Coronary artery (tissue), 2 donors: ENCODE data around the gene GYG2.
"Not testable (repeated sequence)": the region's sequence is repeated elsewhere in the genome, so short reads cannot be mapped to it uniquely, and the experiment has no call there.

ENCODE experiments used
- DNase-seq: peaks from one replicate; pipeline ENCODE4 v3.0.0-alpha.2; 2017; ENCODE audit warnings: low spot score
- H3K27ac ChIP-seq, 2 donors: fragments of 200-600 bp; sonication (generic); one replicate each; pipeline ENCODE4 v1.5.1; 2016 to 2019
- H3K4me3 ChIP-seq: fragments of 200-600 bp; sonication (generic); 2 replicates; pipeline ENCODE4 v1.5.1; 2016; ENCODE audit warnings: mild to moderate bottlenecking, moderate library complexity
- TF ChIP-seq, protein P1 (sequence below): fragments of 200-600 bp; sonication (generic); IDR thresholded peaks from one replicate; pipeline ENCODE4 v1.5.1; 2019; ENCODE audit warnings: antibody characterized with exemption

Gene GYG2

DNA sequence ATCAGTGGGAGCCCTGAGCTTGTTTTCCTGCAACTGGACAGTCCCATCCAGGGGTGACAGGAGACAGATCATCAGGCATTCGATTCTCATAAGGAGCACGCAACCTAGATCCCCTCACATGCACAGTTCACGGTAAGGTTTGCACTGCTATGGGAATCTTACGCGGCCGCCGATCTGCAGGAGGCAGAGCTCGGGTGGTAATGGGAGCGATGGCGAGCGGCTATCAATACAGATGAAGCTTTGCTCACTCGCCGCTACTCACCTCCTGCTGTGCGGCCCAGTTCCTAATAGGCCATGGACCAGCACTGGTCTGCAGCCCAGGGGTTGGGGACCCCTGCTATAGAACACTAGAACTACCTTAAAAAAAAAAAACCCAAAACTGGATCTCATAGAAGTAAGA is 55.0 kb downstream of the GYG2 start:
- TF ChIP-seq, protein P1, sequence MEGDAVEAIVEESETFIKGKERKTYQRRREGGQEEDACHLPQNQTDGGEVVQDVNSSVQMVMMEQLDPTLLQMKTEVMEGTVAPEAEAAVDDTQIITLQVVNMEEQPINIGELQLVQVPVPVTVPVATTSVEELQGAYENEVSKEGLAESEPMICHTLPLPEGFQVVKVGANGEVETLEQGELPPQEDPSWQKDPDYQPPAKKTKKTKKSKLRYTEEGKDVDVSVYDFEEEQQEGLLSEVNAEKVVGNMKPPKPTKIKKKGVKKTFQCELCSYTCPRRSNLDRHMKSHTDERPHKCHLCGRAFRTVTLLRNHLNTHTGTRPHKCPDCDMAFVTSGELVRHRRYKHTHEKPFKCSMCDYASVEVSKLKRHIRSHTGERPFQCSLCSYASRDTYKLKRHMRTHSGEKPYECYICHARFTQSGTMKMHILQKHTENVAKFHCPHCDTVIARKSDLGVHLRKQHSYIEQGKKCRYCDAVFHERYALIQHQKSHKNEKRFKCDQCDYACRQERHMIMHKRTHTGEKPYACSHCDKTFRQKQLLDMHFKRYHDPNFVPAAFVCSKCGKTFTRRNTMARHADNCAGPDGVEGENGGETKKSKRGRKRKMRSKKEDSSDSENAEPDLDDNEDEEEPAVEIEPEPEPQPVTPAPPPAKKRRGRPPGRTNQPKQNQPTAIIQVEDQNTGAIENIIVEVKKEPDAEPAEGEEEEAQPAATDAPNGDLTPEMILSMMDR: no peak
- Histone ChIP-seq H3K4me3 (no peak overlapping the region), H3K27ac (no peak overlapping the region)
- DNase-seq: no peak

DNA sequence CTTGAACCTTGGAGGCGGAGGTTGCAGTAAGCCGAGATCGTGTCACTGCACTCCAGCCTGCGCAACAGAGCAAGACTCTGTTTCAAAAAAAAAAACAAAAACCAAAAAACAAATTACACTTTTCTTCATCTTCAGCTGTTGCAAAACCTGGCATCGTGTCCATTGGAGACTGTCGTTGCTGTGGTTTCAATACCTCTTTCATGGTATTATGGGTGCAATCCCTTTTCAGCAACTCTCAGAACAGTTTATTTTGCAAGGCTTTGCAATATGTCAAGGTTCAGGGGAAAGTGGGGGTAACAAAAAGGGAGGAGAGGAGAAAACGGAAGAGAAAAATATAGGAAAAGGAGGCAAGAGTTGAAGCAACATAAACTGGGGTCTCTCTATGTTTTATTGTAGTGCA is 59.6 kb downstream of the GYG2 start:
- Histone ChIP-seq H3K4me3 (no peak overlapping the region), H3K27ac (no peak overlapping the region)
- DNase-seq: no peak
- TF ChIP-seq, protein P1: no peak

DNA sequence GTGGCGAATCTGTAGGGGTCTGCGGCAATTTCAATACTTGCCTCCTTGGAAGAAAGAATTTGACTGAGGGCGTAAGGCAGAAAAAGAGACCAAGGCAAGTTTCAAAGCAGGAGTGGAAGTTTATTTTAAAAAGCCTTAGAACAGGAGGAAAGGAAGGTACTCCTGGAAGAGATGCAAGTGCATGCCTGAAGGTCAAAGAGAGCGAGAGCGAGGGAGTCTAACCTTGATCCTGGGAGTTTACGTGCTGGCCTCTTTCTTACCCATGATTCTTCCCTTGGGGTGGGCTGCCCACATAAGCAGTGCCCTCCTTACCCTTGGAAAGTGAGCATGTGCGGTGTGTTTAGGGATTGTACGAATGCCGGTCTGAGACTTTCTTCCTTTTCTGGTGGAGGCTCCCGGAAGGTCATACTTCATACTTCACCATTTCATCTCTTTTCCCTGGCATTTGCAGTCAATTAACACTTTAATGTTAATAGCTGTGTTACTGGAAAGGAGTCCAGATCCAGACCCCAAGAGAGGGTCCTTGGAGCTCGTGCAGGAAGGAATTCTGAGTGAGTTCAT is 60.4 kb downstream of the GYG2 start:
- no peak for DNase-seq
- TF ChIP-seq, protein P1: no peak
- H3K27ac ChIP-seq: no peak overlapping the region
- H3K4me3 ChIP-seq: peak overlapping the region; percentile 63

DNA sequence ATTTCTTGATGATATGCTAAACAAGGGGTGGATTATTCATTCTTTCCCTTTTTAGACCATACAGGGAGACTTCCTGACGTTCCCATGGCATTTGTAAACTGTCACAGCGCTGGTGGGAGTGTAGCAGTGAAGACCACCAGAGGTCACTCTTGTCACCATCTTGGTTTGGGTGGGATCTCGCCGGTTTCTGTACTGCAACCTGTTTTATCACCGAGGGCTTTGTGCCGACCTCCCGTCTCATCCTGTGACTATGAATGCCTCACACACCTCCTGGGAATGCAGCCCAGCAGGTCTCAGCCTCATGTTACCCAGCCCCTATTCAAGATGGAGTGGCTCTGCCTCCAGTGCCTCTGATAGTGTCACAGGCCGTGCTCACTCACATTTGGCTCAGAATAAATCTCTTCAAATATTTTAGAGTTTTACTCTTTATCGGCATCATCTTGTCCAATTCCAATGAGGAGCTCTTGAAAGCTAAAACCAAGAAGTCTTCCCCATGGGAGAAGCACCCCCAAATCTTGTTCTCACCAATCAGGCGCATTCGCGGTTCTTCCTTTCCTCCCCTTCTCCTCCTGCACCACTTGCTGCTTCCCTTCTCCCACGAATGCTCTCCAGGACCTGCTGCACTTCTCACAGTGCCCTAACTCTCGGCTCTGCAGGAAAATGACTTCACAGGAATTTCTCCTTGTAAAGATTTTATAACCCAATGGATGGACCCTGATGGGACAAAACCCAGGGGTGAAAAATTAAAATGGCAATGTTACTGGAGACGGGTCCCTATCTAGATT is 61.2 kb downstream of the GYG2 start:
- not testable (repeated sequence) for H3K27ac ChIP-seq, DNase-seq
- H3K4me3 ChIP-seq: peak overlapping the region; percentile 63

DNA sequence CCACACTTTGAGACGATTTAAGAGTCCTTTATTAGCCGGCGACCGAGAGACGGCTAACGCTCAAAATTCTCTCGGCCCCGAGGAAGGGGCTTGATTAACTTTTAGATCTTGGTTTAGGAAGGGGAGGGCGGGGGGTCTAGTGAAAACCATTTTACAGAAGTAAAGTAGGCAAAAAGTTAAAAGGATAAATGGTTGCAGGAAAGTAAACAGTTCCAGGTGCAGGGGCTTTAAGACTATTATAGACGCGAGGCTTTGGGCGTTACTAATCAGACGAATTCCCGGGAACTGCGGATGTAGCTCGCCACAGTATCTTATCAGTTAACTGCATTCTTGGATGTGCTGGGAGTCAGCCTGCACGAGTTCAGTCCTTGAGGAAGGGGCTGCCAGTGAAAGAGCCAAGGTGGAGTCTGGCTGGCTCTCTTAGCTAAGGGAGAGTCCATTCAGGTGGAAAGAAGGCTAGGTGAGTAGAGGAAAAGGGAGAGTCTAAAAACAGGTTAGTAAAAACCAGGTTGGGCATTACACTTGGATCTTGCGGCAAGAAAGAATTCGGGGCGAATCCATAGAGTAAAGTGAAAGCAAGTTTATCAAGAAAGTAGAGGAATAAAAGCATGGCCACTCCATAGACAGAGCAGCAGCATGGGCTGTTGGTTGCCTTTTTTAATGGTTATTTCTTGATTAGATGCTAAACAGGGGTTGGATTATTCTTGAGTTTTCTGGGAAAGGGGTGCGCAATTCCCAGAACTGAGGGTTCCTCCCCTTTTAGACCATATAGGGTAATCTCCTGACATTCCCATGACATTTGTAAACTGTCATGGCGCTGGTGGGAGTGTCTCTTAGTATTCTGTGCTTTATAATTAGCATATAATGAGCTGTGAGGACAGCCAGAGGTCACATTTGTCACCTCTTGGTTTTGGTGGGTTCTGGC is 62.1 kb downstream of the GYG2 start:
- not testable (repeated sequence) for DNase-seq, H3K27ac ChIP-seq
- peak overlapping the region; percentile 63 for H3K4me3 ChIP-seq

DNA sequence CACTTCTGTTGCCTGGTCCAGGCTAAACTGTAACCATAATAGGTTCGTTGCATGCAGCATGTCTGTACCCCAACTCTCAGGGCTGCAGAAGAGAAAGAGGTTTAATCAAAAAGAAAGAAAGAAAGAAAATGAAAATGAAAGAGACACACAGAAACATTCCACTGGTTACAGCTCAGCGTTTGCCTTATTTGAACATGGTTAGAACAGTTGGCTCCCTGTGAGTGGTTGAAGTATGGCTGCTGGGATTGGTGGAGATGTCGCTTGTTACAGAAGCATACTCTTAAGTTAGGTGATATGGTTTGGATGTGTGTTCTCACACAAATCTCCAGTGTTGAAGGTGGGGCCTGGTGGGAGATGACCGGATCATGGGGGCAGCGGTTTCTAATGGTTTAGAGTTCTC is 64.1 kb downstream of the GYG2 start:
- TF ChIP-seq, protein P1: no peak
- no peak overlapping the region for H3K27ac ChIP-seq
- H3K4me3 ChIP-seq: no peak overlapping the region
- no peak for DNase-seq

DNA sequence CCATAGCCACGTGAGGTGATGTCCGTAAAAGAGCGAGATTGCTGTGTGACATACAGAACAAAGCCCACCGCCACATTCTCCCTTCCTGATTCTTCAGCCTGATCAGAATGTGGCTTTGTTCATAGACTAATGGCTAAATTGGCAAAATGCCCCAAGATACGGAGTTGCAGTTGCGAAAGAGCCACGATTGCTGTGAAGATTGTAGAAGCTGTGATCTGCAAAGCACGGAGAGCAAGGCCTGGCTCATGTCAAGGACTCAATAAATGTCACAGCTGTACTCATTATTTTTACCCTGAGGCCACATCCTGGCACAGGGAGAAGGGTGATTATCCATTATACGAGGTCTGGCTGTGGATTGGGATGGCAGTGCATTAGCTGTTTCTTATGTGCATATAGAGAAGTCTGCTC is 66.2 kb downstream of the GYG2 start:
- TF ChIP-seq, protein P1: no peak
- Histone ChIP-seq H3K27ac (no peak overlapping the region), H3K4me3 (no peak overlapping the region)
- no peak for DNase-seq

DNA sequence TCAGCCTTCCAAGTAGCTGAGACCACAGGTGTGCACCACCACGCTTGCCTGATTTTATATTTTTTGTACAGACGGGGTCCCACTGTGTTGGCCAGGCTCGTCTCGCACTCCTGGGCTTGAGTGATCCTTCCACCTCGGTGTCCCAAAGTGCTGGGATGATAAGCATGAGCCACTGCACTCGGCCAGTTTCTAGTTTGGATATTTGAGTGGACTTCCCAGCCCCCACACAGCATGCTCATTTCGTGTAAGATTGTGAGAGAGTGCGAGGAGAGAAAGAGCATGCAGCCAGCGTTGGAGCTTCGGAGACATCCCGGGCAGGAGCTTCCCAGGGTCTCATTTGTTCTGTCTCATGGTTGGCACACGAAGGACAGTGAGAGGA is 68.6 kb downstream of the GYG2 start:
- H3K27ac ChIP-seq: no peak overlapping the region
- no peak overlapping the region for H3K4me3 ChIP-seq
- DNase-seq: no peak
- TF ChIP-seq, protein P1: no peak

DNA sequence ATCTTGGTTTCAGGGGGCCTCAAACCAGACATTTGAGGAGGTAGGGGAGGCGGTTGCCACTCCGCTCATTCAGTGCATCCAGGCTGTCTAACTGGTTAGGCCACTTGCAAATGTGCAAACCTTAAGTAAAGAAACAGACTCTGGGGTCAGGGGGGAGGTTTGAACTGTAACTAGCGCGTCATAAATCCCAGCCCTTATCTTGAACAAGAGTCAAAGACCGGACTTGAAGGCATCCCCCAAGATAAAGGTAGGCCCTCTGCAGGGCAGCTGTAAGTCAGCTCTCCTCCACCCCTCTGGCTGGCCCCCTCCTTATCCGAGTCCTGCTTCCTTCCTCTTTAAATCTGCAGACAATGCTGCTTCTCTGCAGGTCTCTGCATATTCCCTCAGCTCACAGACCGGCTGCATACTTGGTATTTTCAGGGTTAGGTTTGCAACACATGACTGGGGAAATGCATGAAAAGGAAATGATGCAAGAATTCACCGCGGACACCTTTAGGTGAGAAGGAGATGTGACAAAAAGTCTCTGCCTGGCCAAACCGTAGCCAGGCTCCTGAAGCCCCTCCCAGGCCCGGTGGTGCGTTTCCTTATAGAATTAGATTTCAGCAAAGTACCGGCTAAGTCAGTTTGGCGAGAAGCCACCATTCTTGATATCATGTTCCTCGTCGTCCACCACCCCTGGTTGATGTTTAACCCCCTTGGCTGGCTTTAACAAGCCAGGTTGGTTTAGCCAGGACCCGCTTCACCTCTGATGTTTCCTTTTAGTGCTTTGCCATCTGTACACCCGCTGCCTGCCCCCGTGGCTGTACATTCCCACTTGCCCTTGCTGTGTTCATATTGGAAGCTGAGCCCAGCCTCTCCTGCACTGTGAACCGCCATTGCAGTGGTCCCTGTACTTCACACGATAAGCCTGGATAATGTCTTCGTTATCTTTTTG is 69.2 kb downstream of the GYG2 start:
- H3K27ac ChIP-seq, DNase-seq, H3K4me3 ChIP-seq: not testable (repeated sequence)
